GM12864 (cell line): ENCODE measurements around the gene PHLDA2.
"Not testable (repeated sequence)": the region's sequence is repeated elsewhere in the genome, so short reads cannot be mapped to it uniquely, and the experiment has no call there.

Experiments
- DNase-seq: peaks from one replicate; pipeline ENCODE4 v3.0.0-alpha.2; 2011; ENCODE audit warnings: low read depth
- H3K4me3 ChIP-seq: 2 replicates; pipeline ENCODE4 v1.5.1; 2011; ENCODE audit warnings: mild to moderate bottlenecking, low read depth, low read length, control low read depth
- TF ChIP-seq, protein P1 (sequence below): IDR thresholded peaks from 2 replicates; pipeline ENCODE4 v1.5.1; 2011; ENCODE audit warnings: low read depth, mild to moderate bottlenecking, moderate library complexity, low read length, control low read depth, inconsistent platforms; ENCODE audit errors: missing control alignments

PHLDA2 gene

GRCh38 chr11:2940147-2940920 is 11.1 kb upstream of the PHLDA2 start:
- TF ChIP-seq, protein P1, sequence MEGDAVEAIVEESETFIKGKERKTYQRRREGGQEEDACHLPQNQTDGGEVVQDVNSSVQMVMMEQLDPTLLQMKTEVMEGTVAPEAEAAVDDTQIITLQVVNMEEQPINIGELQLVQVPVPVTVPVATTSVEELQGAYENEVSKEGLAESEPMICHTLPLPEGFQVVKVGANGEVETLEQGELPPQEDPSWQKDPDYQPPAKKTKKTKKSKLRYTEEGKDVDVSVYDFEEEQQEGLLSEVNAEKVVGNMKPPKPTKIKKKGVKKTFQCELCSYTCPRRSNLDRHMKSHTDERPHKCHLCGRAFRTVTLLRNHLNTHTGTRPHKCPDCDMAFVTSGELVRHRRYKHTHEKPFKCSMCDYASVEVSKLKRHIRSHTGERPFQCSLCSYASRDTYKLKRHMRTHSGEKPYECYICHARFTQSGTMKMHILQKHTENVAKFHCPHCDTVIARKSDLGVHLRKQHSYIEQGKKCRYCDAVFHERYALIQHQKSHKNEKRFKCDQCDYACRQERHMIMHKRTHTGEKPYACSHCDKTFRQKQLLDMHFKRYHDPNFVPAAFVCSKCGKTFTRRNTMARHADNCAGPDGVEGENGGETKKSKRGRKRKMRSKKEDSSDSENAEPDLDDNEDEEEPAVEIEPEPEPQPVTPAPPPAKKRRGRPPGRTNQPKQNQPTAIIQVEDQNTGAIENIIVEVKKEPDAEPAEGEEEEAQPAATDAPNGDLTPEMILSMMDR, result no peak
- no peak for DNase-seq
- H3K4me3 ChIP-seq, result no peak overlapping the region

DNA sequence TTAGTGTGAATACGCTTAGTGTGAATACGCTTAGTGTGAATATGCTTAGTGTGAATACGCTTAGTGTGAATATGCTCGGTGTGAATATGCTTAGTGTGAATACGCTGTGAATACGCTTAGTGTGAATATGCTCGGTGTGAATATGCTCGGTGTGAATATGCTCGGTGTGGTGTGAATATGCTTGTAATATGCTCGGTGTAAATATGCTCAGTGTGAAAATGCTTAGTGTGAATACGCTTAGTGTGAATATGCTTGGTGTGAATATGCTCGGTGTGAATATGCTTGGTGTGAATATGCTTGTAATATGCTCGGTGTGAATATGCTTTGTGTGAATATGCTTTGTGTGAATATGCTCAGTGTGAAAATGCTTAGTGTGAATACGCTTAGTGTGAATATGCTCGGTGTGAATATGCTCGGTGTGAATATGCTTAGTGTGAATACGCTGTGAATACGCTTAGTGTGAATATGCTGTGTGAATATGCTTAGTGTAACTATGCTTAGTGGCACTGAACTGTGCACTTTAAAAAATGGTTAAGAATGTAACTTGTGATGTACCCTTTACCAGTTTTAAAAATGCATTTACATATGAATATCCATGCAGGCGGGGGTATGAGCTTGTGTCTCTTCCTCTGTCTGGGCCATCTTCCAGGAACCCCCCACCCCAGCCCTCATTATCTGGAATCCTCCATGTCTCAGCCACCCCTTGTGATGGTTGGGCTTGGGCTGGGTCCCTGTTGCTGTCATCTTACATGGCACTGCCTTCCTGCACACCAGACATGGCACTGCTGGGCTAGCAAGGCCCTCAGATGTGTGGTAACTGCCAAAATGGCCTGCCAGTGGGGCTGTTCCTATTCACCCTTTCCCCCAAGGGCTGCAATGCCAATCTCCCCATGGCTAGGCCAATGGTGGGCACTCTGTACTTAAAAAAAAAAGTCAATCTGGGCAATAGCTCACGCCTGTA is 9.5 kb upstream of the PHLDA2 start:
- DNase-seq, H3K4me3 ChIP-seq: not testable (repeated sequence)

- not testable (repeated sequence) for DNase-seq, H3K4me3 ChIP-seq
Observed at GRCh38 chr11:2937641-2938457, 8.6 kb upstream of the PHLDA2 start.

DNA sequence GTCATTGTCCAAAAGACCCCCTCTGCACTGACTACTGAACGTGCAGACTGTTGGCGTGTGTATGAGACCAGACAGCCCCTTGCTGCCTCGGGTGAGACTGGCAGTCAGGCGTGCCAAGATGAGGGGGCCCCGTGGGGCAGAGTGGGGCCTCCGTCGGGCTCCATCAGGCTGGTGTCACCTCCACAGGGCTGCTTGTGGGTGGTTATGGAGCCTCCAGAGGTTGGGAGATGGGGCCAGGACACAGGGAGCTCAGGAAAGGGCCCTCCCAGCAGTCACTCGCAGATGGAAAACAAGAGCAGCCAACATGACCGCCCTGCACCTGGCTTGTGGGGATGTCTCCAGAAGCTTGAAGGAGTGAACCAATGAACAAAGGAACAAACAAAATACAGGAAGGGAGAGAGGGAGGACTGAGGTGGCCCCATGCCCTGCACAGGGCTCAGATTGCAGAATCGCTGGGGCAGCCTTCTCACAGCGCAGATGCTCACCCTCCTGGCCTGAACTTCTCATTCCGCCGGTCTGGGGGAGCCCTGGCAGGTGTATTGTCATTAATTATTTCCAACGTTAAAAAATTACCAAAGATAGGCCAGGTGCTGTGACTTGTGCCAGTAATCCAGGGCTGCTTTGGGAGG is 5.5 kb upstream of the PHLDA2 start:
- TF ChIP-seq, protein P1, result no peak
- DNase-seq, result no peak

GRCh38 chr11:2934021-2934550 is 4.9 kb upstream of the PHLDA2 start:
- TF ChIP-seq, protein P1, result no peak
- H3K4me3 ChIP-seq, result no peak overlapping the region
- DNase-seq, result no peak

More for the DNA sequence above, 5.5 kb upstream of the PHLDA2 start:
- no peak overlapping the region for H3K4me3 ChIP-seq

DNA sequence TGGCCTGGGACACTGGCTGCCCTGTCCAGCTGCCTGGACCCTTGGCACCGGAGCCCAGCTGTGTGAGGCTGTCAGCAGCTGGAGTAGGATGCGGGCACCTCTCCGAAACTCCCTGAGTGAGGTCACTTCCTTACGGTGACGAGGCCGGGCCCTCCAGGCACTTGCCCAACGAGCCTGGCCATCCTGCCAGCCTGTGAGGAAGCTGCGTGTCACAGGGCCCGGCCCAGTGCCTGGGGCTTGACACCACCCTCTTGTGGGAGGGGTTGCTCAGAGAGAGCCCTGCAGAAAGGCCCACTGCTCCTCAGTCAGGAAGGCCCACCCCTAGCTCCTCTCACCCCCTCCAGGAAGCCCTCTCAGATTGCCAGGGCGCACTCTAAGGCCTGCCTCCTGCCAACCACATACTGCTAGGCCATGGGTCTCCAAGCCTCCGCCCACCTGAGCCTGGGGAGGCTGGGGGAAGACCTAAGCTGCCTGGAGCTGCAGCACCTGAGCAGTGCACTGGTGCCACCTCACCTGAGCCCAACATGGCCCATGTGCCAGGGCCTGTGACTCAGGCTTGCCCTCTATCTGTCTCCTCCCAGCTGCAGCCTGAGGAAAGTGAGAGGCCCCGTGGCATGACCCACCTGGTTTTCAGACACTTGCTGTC is 4.3 kb upstream of the PHLDA2 start:
- H3K4me3 ChIP-seq, result no peak overlapping the region
- TF ChIP-seq, protein P1, result no peak
- no peak for DNase-seq

DNA sequence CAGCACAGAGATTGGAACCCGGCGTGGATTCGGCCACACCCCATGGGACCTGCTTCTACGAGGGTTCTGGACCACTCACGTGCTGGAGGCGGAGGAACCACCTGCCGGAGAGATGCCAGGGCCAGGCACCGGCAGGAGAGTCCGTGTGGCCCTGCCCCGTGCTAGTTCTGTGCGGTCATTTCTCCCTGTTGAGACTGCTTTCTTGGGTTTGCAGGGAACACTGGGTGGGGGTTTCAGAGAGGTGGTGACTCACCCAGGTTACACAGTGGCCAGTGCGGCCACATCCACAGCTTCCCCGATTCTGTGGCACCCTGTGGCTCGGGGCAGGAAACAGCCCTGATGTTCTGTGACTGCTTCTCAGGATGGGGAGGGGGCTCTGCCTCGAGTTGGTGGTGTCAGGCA is 3.6 kb upstream of the PHLDA2 start:
- DNase-seq, result no peak
- TF ChIP-seq, protein P1, result no peak
- H3K4me3 ChIP-seq, result no peak overlapping the region
